Measurements from ENCODE around the gene ARID5A. TPM values are rescaled to one million over a fixed set of nuclear protein-coding genes. Genes with fewer than 3 reads are reported as not detected.

Gene ARID5A
- total RNA-seq, 1 donor from 2014 or later: 17.3 TPM

GRCh38 chr2:96526615-96527285 lies 9.8 kb upstream of the ARID5A start:
- H3K4me3 ChIP-seq: peak overlapping the region; percentile 72
- H3K36me3 ChIP-seq: no peaks in the 10 kb centered on the region
- H3K27me3 ChIP-seq (ENCODE audit: low read depth): no peaks in the 10 kb centered on the region
- intact Hi-C loops (cut with micrococcal nuclease): no loop called here
- peak overlapping the region; percentile 83 for H3K27ac ChIP-seq (replicated peaks)
- H3K9me3 ChIP-seq (replicated peaks): no peaks in the 10 kb centered on the region
- no peak for DNase-seq
- peaks cover 50% of the 10 kb centered on the region for H3K4me1 ChIP-seq
- TF ChIP-seq CTCF (IDR thresholded peaks at IDR 0.05; ENCODE audit: borderline replicate concordance): no peak

- intact Hi-C loops (cut with micrococcal nuclease): no loop called here
- Histone ChIP-seq H3K9me3 (replicated peaks) (no peaks in the 10 kb centered on the region), H3K4me1 (peaks cover 57% of the 10 kb centered on the region), H3K4me3 (peak overlapping the region; percentile 72), H3K27me3 (ENCODE audit: low read depth) (no peaks in the 10 kb centered on the region), H3K27ac (replicated peaks) (peak overlapping the region; percentile 83), H3K36me3 (no peaks in the 10 kb centered on the region)
- DNase-seq: no peak
- TF ChIP-seq CTCF (IDR thresholded peaks at IDR 0.05; ENCODE audit: borderline replicate concordance): peak; percentile 51
Observed at GRCh38 chr2:96527286-96528005, 9.1 kb upstream of the ARID5A start.

- intact Hi-C loops (cut with micrococcal nuclease): no loop called here
- DNase-seq: peak; percentile 57
- peaks cover 64% of the 10 kb centered on the region for H3K4me1 ChIP-seq
- no peaks in the 10 kb centered on the region for H3K36me3 ChIP-seq
- H3K4me3 ChIP-seq: peak overlapping the region; percentile 72
- H3K27me3 ChIP-seq (ENCODE audit: low read depth): no peaks in the 10 kb centered on the region
- TF ChIP-seq CTCF (IDR thresholded peaks at IDR 0.05; ENCODE audit: borderline replicate concordance): no peak
- peak overlapping the region; percentile 83 for H3K27ac ChIP-seq (replicated peaks)
- no peaks in the 10 kb centered on the region for H3K9me3 ChIP-seq (replicated peaks)
Observed at GRCh38 chr2:96528006-96528699, 8.4 kb upstream of the ARID5A start.

GRCh38 chr2:96528700-96529375 lies 7.7 kb upstream of the ARID5A start:
- H3K4me3 ChIP-seq: peak overlapping the region; percentile 72

More at GRCh38 chr2:96528700-96529375, 7.7 kb upstream of the ARID5A start:
- H3K27ac ChIP-seq (replicated peaks): peak overlapping the region; percentile 83
- peaks cover 71% of the 10 kb centered on the region for H3K4me1 ChIP-seq
- H3K27me3 ChIP-seq (ENCODE audit: low read depth): no peaks in the 10 kb centered on the region
- no peak for TF ChIP-seq CTCF (IDR thresholded peaks at IDR 0.05; ENCODE audit: borderline replicate concordance)
- intact Hi-C loops (cut with micrococcal nuclease): no loop called here
- H3K36me3 ChIP-seq: no peaks in the 10 kb centered on the region
- H3K9me3 ChIP-seq (replicated peaks): no peaks in the 10 kb centered on the region
- DNase-seq: no peak

All from left ventricle myocardium inferior (tissue), 1 donor.